NCI-H1694 treated with DMSO at 0.1 percent for 48 hours (cell line): Measurements from ENCODE around the gene ARCN1.

Experiments
- DNase-seq: peaks from one replicate; lab custom pipeline; 2025; lab: John Stamatoyannopoulos, UW

ARCN1 gene

GRCh38 chr11:118621784-118622375 is 49.7 kb downstream of the ARCN1 start:
- no peak for DNase-seq

DNA sequence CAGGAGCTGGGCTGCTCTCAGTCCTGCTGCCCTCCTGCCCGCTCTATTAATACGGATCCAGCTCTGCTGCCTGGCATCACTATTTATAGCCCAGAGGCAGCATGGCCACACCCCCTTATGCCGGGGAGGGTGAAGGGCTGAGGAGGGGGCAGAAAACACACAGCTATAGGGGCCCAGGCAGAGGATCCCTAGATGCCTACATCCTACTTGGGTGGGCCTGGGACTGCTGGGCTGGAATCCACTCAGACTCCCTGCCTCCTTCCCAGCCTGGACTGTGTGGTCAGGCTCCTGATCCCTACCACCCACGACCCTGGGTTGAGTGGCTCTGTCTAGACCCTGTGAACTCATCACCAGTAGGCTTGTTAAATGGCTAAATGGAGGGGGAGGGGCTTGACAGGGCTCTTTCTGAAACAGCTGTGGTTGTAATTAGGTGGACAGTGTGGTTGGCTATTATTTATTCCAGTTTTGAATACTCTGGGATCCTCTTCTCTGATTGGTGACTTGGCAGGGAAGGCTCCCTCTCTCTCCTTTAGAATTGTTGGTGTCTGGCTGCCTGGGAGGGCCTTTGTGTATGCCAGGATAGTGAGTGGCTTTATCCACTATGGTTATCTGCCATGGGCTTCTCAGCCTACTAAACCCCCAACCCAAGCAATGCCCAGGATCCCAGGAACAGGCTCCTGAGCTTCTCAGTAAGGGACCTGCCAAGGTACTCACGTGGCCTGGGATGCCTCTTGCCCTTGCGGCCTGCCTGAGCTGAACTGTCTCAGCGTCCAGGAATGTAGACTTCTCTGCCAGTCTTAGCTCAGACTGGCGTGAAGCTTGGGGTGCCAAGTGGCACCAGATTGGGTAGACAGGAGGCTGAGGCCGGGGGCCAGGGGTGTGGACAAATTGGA is 50.4 kb downstream of the ARCN1 start:
- no peak for DNase-seq

DNA sequence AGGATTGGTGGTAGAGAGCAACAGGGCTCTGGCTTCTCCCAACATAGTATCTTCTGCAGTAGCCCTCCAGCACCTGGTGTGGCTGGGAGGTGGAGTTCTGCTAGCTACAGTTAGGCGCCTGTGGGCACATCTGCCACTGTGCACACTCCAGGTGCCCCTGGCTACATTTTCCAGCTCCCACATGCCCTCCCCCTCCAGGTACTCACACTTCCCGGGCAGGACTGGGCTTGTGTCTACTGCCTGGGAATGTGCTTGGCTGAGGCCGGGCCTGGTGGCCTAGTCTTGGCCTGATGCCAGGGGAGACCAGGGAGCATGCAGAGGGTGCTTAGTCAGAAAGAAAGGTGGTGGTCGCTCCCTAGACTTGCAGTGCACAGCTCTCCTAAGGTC is 51.1 kb downstream of the ARCN1 start:
- DNase-seq, result no peak

GRCh38 chr11:118625036-118625690 is 53.0 kb downstream of the ARCN1 start:
- DNase-seq, result no peak

GRCh38 chr11:118625976-118626375 is 53.8 kb downstream of the ARCN1 start:
- DNase-seq, result no peak

DNA sequence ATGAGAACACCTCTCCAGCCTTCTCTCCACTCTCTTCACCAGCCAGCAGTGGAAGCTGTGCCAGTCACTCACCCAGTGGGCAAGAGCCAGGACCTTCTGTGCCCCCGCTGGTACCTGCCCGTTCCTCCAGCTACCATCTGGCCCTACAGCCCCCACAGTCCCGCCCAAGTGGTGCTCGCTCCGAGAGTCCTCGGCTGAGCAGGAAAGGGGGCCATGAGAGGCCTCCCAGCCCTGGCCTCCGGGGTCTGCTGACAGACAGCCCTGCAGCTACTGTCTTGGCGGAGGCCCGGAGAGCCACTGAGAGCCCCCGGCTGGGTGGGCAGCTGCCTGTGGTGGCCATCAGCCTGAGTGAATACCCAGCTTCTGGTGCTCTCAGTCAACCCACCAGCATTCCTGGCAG is 55.4 kb downstream of the ARCN1 start:
- DNase-seq, result no peak

DNA sequence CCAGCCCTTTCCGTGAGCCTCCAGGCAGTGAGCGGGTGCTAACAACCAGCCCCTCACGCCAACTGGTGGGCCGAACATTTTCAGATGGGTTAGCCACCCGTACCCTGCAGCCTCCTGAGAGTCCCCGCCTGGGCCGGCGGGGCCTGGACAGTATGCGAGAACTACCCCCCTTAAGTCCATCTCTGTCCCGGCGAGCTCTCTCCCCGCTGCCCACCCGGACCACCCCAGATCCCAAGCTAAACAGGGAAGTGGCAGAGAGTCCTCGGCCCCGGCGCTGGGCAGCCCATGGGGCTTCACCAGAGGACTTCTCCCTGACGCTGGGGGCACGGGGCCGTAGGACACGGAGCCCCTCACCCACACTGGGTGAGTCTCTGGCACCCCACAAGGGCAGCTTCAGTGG is 55.8 kb downstream of the ARCN1 start:
- DNase-seq, result no peak

DNA sequence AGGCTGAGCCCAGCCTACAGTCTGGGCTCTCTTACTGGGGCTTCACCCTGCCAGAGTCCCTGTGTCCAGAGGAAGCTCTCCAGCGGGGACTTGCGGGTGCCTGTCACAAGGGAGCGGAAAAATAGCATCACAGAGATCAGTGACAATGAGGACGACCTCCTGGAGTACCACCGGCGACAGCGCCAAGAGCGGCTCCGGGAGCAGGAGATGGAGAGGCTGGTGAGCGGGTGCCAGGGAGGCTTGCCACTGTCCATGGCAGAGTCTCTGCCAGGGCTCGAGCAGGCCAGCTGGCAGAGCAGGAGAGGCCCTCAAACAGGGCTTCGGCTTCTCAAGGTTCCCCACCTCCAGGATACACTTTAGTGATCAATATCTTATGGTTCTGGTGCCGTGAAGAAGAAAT is 56.2 kb downstream of the ARCN1 start:
- no peak for DNase-seq

GRCh38 chr11:118628861-118629549 is 56.8 kb downstream of the ARCN1 start:
- no peak for DNase-seq

- no peak for DNase-seq
These were observed 57.8 kb downstream of the ARCN1 start for GRCh38 chr11:118629761-118630661.

DNA sequence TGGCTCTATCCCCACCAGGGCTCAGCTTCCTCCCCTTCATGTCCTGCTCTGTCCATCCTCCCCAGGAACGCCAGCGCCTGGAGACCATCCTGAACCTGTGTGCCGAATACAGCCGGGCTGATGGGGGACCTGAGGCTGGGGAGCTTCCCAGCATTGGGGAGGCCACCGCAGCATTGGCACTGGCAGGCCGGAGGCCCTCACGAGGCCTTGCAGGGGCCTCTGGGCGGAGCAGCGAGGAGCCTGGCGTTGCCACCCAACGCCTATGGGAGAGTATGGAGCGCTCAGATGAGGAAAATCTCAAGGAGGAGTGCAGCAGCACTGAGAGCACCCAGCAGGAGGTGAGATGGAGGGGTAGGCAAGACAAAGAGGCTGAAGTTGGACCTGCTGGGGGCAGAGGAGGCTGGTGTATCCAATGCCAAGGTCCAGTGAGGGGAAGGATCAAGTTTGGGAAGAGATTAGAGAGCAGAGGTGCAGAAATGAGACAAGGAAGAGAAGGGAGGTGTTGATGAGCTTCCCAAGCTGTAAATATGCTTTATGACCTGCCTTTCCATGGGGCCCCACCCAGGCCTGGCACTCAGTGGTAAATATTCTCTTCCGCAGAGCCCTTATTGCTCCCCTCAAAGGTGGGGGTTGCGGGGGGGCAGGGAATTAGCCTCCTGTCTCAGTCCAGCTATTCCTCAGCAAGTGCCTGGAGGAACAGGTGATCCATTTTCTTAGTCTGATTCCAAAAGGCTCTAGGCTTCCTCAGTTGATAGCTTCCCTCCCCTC is 59.1 kb downstream of the ARCN1 start:
- no peak for DNase-seq

GRCh38 chr11:118632577-118633318 is 60.5 kb downstream of the ARCN1 start:
- DNase-seq, result no peak

DNA sequence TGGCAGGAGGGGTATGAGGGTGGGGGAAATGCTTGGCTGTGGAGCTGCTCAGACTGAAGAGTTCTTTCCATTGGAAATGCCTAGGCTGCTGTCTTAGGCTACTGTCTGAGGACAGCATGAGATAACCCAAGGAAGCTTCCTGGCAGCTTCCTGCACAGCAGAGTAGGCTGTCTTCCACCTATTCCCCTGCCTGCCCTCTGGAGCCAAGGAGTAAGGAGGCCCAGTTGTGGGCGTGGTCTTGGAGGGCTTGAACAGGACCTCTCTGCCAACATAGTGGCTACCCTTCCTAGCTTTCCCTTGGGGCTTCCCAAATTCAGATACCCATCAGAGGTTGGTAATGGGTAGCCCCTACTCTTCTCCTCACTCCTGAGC is 61.1 kb downstream of the ARCN1 start:
- DNase-seq, result no peak

- DNase-seq, result no peak
These were observed 61.8 kb downstream of the ARCN1 start for GRCh38 chr11:118633979-118634378.

DNA sequence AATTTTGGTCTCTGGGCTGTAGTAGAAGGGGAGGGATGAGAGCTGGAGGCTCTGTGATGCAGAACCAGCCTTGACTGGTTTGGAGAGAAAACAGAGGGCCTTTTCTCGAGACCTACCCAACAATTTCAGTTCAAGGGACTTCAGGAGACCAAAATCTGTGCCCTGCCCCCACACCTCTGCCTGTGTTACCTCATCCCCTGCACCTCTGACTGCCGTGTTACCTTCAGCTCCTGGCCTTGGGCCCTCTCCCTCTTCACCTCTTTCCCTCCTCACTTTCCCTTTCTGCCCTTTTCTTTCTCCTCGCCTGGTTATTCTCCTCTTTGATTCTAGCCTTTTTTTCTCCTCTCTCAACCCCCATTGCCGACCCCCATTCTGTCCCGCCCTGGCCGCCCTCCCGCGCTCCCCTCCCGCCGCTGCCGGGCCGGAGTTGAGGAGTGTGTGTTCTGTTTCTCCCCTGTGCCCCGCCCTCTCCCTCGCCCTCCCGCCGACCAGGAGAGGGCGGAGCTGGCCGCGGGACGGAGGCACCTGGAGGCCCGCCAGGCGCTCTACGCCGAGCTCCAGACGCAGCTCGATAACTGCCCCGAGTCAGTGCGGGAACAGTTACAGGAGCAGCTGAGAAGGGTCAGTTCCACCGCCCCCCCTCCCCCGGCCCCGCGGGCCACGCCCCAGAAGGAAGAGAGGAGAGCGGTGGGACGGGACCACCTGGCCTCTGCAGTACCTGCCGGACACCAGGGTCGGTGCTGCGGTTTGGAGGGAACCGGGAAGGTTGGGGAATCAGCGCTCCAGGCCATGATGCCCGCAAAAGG is 62.4 kb downstream of the ARCN1 start:
- DNase-seq, result no peak

DNA sequence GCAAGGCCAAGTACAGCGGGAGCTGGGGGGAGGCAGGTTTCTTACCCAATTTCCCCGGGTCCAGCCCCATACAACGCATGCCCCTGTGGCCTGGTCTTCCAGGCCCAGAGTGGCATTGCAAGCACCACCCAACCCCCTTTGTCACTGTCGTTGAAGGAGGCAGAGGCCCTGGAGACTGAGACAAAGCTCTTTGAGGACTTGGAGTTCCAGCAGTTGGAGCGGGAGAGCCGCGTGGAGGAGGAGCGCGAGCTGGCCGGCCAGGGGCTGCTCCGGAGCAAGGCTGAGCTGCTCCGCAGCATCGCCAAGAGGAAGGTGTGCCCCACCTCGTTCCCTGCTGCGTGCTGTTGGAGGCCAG is 63.0 kb downstream of the ARCN1 start:
- no peak for DNase-seq

GRCh38 chr11:118635642-118636041 is 63.4 kb downstream of the ARCN1 start:
- no peak for DNase-seq

DNA sequence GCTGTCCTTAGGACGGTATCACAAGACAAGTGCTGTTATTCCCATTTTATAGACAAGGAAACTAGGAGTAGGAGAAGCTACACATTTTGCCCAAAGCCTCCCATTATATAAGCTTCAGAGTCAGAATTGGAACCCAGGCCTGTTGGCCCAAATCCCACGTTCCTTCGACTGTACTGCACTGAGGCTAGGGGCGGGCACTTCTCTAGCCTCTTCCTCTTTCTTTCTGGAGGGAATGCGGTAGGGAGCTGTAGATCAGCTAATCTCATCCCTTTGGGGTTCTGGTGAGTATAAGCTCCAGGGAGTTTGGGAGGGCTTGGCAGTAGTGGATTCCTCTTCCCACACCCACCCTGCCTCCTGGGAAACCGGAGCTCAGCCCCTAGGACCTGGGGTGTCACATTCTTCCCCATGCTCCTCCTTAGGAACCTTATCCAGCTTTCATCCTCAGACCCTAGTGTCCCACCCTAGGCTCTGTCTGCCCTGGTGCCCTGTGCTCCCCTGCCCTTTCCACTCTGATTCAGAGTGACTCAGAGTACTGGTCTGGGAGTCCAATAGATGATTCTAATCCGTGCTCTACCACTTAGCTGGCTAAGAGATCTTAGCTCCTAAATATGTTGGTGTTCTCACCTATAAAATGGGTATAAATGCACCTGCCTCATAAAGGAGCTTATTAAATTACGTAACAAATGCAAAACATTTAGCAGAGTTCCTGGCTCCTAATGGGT is 64.5 kb downstream of the ARCN1 start:
- DNase-seq, result no peak

GRCh38 chr11:118638726-118639125 is 66.5 kb downstream of the ARCN1 start:
- no peak for DNase-seq
